Measurements from ENCODE around the gene JPH3.

DNA sequence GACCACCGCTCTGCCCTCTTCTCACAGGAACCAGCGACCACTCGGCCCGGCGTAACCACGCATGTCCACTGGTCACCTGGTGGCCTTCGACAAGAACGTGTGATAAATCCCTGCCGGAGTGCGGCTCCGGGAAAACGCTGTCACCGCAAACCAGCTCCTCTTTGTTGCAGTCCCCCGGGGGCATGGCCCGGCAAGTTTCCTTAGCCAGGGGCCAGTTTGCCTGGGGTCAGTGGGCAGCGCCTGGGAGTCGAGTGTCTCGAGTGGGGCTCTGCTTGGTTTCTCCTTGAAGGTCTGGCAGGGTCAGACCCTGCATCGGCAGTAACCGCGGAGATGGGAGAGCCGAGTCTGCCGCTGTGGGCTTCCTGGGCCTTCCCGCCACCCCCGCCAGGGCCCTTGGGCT lies 52.5 kb downstream of the JPH3 start:
- TF ChIP-seq, protein P1, sequence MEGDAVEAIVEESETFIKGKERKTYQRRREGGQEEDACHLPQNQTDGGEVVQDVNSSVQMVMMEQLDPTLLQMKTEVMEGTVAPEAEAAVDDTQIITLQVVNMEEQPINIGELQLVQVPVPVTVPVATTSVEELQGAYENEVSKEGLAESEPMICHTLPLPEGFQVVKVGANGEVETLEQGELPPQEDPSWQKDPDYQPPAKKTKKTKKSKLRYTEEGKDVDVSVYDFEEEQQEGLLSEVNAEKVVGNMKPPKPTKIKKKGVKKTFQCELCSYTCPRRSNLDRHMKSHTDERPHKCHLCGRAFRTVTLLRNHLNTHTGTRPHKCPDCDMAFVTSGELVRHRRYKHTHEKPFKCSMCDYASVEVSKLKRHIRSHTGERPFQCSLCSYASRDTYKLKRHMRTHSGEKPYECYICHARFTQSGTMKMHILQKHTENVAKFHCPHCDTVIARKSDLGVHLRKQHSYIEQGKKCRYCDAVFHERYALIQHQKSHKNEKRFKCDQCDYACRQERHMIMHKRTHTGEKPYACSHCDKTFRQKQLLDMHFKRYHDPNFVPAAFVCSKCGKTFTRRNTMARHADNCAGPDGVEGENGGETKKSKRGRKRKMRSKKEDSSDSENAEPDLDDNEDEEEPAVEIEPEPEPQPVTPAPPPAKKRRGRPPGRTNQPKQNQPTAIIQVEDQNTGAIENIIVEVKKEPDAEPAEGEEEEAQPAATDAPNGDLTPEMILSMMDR (IDR thresholded peaks at IDR 0.05), result no peak
- TF ChIP-seq EP300 (IDR thresholded peaks at IDR 0.05) (no peak), POLR2A (IDR thresholded peaks at IDR 0.05) (no peak)
